Gastroesophageal sphincter (tissue), 4 donors: ENCODE results near the gene ITPK1. TPM values are rescaled to one million over a fixed set of nuclear protein-coding genes. Genes with fewer than 3 reads are reported as not detected.

Source experiments
- ATAC-seq: fragments of 150-250 bp; one replicate; pipeline ENCODE4 v1.9.1; 2016; ENCODE audit warnings: mild to moderate bottlenecking, moderate library complexity
- H3K27ac ChIP-seq, 4 donors: fragments of 200-600 bp; sonication (generic) in 3 of 4; 1 replicate in 3 of 4; 2 replicates in 1 of 4; pipeline ENCODE4 v1.5.1; 2016 to 2019
- H3K27me3 ChIP-seq: fragments of 200-600 bp; sonication (generic); one replicate; pipeline ENCODE4 v1.5.1; 2019
- H3K36me3 ChIP-seq, 2 donors: fragments of 200-600 bp; sonication (generic); one replicate each; pipeline ENCODE4 v1.5.1; 2019; ENCODE audit warnings: control low read depth in 1 of 2
- H3K4me1 ChIP-seq, 3 donors: fragments of 200-600 bp; sonication (generic); 1 replicate in 2 of 3; 2 replicates in 1 of 3; pipeline ENCODE4 v1.5.1; 2016 to 2019; ENCODE audit warnings: control low read depth in 2 of 3
- H3K4me3 ChIP-seq, 2 donors: fragments of 200-600 bp; sonication (generic); one replicate each; pipeline ENCODE4 v1.5.1; 2019; ENCODE audit warnings: mild to moderate bottlenecking in 1 of 2, moderate library complexity in 1 of 2
- H3K9me3 ChIP-seq, 3 donors: fragments of 200-600 bp; sonication (generic); one replicate each; pipeline ENCODE4 v1.5.1; 2017 to 2019; ENCODE audit warnings: control low read depth in 2 of 3
- CTCF ChIP-seq, 4 experiments: fragments of 200-600 bp in 2 of 4; fragments of 450-650 bp in 2 of 4; sonication (generic) in 1 of 4; IDR thresholded peaks; one replicate each; pipeline ENCODE4 v1.5.1; 2017 to 2019; ENCODE audit warnings: antibody characterized with exemption in 4 of 4, mild to moderate bottlenecking in 2 of 4, moderate library complexity in 2 of 4
- EP300 ChIP-seq: sonication (generic); formaldehyde crosslinking; IDR thresholded peaks from one replicate; pipeline ENCODE4 v1.6.1; 2017; ENCODE audit warnings: antibody characterized with exemption, mild to moderate bottlenecking
- POLR2A ChIP-seq, 2 donors: fragments of 450-650 bp; IDR thresholded peaks; one replicate each; pipeline ENCODE4 v1.6.1; 2017; ENCODE audit warnings: antibody characterized with exemption in 2 of 2, mild to moderate bottlenecking in 2 of 2, moderate library complexity in 1 of 2
- POLR2AphosphoS5 ChIP-seq: sonication (generic); formaldehyde crosslinking; IDR thresholded peaks from one replicate; pipeline ENCODE4 v1.6.1; 2017; ENCODE audit warnings: antibody characterized with exemption
- WGBS, 2 donors: methylation state at CpG; one replicate each; pipeline ENCODE4 v1.1.5; 2018; ENCODE audit warnings: low coverage in 1 of 2; 5-methylcytosine and 5-hydroxymethylcytosine counted together
- total RNA-seq, 4 donors: library from RNA; depleted of rRNA; stranded (reverse); fragments of >200 nt; gene quantifications; one replicate each; pipeline ENCODE4 v1.1.0, GENCODE V29; 2016

Gene ITPK1
- total RNA-seq, 4 donors from 2014 or later: 68.8 to 201 (median 134) TPM

GRCh38 chr14:92938235-92938875 lies 177.4 kb downstream of the ITPK1 start:
- Histone ChIP-seq H3K27me3 (no peaks in the 10 kb centered on the region), H3K27ac (no peak overlapping the region), H3K9me3 (no peaks in the 10 kb centered on the region), H3K4me1 (no peaks in the 10 kb centered on the region), H3K4me3 (no peak overlapping the region), H3K36me3 (peaks cover 0 to 82% of the 10 kb centered on the region in 2 donors)
- no CpG with 5 or more reads among the region's 9 CpGs for WGBS, 2 donors
- no peak for ATAC-seq
- TF ChIP-seq POLR2AphosphoS5: no peak
- no peak for TF ChIP-seq POLR2A (IDR thresholded peaks at IDR 0.05)
- no peak for TF ChIP-seq EP300
- TF ChIP-seq CTCF (IDR thresholded peaks at IDR 0.05): no peak

- no peaks in the 10 kb centered on the region for H3K27me3 ChIP-seq
- no peaks in the 10 kb centered on the region for H3K4me1 ChIP-seq
- TF ChIP-seq POLR2A (IDR thresholded peaks at IDR 0.05) (no peak), POLR2AphosphoS5 (no peak), EP300 (no peak), CTCF (IDR thresholded peaks at IDR 0.05) (no peak)
- H3K36me3 ChIP-seq: peaks cover 0 to 71% of the 10 kb centered on the region in 2 donors
- H3K9me3 ChIP-seq: no peaks in the 10 kb centered on the region
- ATAC-seq: no peak
- no peak overlapping the region for H3K27ac ChIP-seq
- H3K4me3 ChIP-seq: no peak overlapping the region
- 85 to 90% methylated on average over 8 to 9 of the region's 16 CpGs for WGBS, 2 donors
Measured at GRCh38 chr14:92937051-92937937, 178.4 kb downstream of the ITPK1 start.

GRCh38 chr14:92936085-92936484 lies 179.6 kb downstream of the ITPK1 start:
- 84% methylated on average over 6 of the region's 11 CpGs; no CpG with 5 or more reads in 1 of the 2 donors for WGBS, 2 donors
- H3K4me3 ChIP-seq: no peak overlapping the region
- TF ChIP-seq POLR2A (IDR thresholded peaks at IDR 0.05) (no peak), CTCF (IDR thresholded peaks at IDR 0.05) (no peak), EP300 (no peak), POLR2AphosphoS5 (no peak)
- H3K36me3 ChIP-seq: peaks cover 0 to 59% of the 10 kb centered on the region in 2 donors
- H3K27me3 ChIP-seq: no peaks in the 10 kb centered on the region
- no peaks in the 10 kb centered on the region for H3K4me1 ChIP-seq
- no peaks in the 10 kb centered on the region for H3K9me3 ChIP-seq
- ATAC-seq: no peak
- H3K27ac ChIP-seq: no peak overlapping the region

GRCh38 chr14:92935446-92935845 lies 180.3 kb downstream of the ITPK1 start:
- TF ChIP-seq EP300: no peak
- H3K36me3 ChIP-seq: peaks cover 0 to 54% of the 10 kb centered on the region in 2 donors
- no peaks in the 10 kb centered on the region for H3K27me3 ChIP-seq
- H3K27ac ChIP-seq: no peak overlapping the region
- 90% methylated on average over 2 of the region's 11 CpGs; no CpG with 5 or more reads in 1 of the 2 donors for WGBS, 2 donors
- no peaks in the 10 kb centered on the region for H3K9me3 ChIP-seq
- no peak overlapping the region for H3K4me3 ChIP-seq
- no peaks in the 10 kb centered on the region for H3K4me1 ChIP-seq
- ATAC-seq: no peak

- H3K36me3 ChIP-seq: peaks cover 0 to 50% of the 10 kb centered on the region in 2 donors
- 90% methylated on average over 2 of the region's 19 CpGs; no CpG with 5 or more reads in 1 of the 2 donors for WGBS, 2 donors
- H3K4me1 ChIP-seq: no peaks in the 10 kb centered on the region
- no peak overlapping the region for H3K4me3 ChIP-seq
- no peaks in the 10 kb centered on the region for H3K27me3 ChIP-seq
- H3K27ac ChIP-seq: no peak overlapping the region
- H3K9me3 ChIP-seq: no peaks in the 10 kb centered on the region
- TF ChIP-seq EP300 (no peak), POLR2AphosphoS5 (no peak), CTCF (IDR thresholded peaks at IDR 0.05) (no peak), POLR2A (IDR thresholded peaks at IDR 0.05) (no peak)
- no peak for ATAC-seq
Measured at GRCh38 chr14:92934196-92935085, 181.3 kb downstream of the ITPK1 start.
